Stimulated activated CD4-positive, alpha-beta T cell treated with anti-CD3 and anti-CD28 coated beads, Interleukin-1b, Interleukin-23, amount 100 ng/mL, for 4 hours (primary cell): Measurements from ENCODE around the gene FAR2.
"Not testable (repeated sequence)": the region's sequence is repeated elsewhere in the genome, so short reads cannot be mapped to it uniquely, and the experiment has no call there.

Experiments used
- DNase-seq, 2 donors: peaks; one replicate each; pipeline ENCODE4 v3.0.0-alpha.2; 2020; ENCODE audit warnings: low read depth in 2 of 2

FAR2 gene

DNA sequence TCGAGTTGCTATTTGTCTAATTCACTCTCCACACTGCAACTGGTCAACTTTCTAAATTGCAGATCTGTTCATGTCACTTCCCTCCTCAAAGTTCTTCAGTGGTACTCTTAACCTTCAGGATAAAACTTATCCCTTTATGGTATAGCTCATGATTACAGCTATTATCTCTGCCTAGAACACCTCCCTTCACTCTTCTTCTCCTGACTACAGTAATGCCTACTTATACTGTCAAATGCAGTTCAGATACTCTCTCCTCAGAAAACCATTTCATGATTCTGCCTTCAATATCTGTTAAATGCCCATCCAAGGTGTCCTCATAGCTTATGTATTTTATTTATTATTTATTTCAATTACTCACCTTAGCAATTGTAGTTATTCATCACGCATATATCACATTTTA is 85.5 kb downstream of the FAR2 start:
- no peak for DNase-seq

DNA sequence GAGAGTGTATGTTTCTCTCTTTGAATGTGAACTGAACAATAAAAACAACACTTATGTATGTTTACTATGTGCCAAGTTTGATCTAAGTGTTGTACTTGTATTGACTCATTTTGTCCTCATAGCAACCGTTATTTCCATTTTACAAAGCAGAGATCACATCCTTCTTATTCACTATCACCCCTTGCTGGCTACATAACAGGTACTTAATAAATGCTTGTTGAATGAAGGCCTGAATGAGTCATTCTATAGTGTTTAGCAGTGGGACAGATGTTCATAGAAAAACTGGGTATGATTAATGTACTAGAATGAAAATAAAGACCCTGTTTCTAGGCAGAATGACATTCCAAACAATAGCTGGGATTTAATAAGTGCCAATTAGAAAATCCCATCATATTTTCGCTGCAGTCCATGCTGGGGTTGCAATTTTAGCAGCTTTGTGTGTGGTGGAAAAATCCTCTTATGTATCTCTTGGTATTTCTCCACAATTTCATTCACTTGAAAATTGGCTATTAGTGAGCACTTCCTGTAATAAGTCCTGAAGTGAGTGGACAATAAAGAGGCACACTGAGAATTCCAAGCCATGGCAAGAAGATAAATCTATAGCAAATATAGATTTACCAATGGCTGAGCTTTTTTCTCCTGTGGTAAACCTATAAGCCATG is 86.0 kb downstream of the FAR2 start:
- DNase-seq = no peak

DNA sequence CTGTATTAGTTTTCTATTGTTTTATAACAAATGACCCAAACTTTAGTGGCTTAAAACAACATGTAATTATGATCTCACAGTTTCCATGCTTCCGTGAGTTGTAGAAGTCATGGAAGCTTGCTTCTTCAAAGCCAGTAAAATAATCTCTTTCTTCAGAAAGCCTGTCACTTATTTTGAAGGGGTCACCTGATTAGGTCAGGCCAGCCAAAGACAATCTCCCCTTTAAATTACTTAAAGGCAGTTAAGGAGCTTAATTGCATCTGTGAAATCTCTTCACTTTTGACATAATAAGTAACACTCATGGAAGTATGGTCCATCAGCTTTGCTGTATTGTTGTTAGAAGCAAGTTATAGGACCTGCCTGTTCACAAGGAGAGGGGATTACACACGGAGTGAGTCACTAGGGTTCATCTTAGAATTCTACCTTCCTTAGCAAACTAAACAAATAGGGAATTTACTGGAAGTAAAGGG is 89.8 kb downstream of the FAR2 start:
- no peak for DNase-seq

DNA sequence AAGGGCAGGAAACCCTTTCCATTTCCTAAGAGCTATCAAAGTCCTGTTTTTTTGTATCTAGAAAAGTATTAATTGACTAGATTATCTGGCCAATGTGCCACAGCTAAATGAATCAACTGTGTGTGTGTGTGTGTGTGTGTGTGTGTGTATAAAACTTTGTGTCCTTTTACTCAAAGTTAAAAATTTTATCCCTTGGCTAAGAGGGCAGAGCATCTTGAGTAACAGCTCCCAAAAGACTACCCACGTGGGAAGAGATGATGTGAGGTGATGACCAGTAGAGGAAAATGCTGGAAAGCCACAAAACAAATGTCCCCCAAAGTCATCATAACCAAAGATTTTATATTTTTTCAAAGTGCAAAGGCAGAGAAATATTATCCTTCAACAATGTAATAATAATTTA is 90.3 kb downstream of the FAR2 start:
- DNase-seq = no peak

DNA sequence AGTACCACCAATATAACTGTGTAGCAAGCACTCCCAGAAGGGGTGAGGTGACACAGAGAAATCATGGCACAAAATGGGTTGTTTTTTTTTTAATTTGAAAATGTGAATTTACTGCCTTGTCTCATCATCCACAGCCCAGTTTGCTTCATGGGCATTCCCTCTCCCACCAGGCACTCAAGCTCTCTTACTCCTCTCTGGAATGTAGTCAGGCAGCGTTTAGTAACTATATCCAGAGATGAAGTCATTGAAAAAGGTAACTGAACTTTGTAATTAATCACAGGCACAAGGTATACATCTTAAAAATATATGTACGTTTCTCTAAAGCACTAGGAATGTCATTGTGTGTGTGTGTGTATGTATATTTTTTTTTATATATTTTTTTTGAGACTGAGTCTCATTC is 91.4 kb downstream of the FAR2 start:
- no peak for DNase-seq

DNA sequence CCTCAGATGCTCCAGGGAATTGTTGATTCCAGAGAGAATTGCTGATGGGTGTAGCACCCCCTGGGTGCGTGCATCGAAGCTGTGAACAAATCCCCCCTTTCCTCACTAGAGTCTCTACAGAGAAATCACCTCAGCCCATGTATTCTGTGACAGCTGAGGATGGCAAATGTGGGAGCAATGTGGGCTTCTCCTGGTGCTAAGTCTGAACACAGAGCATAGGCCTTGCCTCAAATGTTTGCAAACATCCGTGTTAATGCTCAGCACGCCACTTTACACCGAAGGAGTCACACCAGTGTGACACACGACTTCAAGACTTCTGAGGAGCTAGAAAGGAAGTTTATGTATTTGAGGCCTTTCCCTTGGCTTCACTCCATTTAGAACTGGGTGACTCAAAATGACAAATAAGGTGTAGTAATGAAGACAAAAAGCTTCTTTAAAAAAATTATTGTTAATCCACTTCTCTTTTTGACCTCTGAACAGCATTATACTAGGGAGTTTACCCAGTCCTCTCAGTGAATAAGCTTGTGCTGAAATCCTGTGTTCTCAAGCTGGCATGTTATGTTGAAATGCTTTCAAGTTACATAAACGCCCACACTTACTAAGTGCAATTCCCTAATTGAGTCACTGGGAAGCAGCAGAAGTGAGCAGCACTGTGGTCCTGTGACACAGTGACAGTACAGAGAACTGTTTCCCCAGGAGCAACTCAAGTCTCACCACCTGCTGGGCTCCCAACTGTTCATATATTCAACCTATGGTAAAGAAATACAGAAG is 92.9 kb downstream of the FAR2 start:
- no peak for DNase-seq

DNA sequence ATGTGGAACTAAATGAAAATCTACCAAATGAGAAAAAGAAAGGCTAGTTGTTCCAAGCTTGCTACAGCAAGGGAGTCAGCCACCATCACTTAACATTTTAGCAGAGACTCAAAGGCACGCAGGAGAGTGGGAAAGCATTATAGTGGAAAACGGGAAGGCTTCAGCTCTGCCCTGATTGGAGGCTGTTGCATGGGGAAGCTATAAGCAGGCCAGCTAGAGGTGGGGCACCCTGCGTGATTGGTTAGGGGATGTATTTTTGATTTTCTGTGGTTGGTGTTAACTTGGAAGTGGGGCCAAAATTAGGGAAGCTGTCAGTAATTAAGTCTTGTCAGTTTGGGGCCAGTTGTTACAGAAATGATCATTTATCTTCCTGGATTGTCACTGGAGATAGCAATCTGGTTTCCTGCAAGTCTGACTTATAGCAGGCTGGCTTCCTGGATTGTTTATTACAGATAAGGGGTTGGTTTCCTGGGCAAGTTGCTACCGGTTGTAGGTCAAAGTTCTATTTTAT is 93.9 kb downstream of the FAR2 start:
- no peak for DNase-seq

DNA sequence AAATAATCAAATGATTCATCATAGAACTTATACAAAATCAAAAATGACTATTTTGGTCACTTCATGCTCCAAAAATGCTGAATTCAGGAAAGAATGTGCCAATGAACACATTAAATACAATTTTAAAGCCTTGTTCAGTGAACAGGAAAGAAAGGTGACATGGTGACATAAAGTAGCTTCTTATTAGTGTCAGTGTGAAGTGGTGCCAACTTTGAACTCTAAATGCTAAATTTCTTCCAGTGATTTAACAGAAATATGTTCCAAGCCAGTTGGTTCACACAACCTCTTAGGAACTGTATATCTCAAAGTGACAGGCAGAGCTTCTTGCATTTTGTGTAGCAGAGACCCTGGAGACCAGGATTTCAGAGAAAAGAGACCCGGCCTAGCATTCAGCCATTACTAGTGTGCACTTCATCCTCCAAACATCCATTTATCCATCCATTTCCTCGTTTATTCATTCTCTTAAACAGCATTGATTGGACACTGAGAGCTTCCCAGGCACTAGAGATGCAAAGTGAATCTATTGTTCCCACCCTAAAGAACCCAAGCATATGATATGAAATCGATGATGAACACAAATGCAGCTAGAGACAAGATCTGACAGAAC is 95.2 kb downstream of the FAR2 start:
- DNase-seq = no peak

DNA sequence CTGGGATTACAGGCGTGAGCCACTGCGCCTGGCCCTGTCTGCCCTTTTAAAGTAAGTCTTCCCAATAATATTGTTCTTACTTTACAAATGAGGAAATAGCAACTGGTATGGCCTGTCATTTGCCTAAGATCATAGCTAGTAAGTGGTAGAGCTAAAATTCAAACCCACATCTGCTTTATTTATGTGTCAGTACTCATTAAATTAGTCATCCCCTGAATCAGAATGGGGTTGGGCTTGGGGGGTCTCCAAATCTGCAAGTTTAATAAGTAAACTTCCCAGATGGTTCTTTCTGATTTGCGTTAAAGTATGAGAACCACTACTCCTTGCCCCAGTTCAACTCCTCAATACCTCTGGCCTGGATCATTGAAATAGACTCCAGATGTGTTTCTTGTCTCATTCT is 96.2 kb downstream of the FAR2 start:
- no peak for DNase-seq

DNA sequence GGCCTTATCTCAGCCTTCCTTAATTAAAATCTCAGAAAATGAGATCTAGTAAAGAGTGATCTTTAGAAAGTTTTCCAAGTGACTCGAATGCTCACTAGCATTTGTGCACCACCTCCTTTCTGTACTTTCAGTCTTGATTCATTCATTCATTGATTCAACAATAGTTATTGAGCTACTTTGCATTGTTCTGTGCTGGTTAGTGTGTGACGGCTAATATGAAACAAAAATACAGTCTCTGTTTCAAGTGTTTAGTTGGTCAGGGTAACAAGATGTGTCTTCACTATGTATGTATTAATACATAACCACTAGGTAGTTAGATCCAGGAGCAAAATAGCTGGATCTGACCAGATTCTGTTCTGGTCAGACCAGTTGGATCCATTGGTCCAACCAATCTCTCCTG is 100.9 kb downstream of the FAR2 start:
- DNase-seq = no peak

DNA sequence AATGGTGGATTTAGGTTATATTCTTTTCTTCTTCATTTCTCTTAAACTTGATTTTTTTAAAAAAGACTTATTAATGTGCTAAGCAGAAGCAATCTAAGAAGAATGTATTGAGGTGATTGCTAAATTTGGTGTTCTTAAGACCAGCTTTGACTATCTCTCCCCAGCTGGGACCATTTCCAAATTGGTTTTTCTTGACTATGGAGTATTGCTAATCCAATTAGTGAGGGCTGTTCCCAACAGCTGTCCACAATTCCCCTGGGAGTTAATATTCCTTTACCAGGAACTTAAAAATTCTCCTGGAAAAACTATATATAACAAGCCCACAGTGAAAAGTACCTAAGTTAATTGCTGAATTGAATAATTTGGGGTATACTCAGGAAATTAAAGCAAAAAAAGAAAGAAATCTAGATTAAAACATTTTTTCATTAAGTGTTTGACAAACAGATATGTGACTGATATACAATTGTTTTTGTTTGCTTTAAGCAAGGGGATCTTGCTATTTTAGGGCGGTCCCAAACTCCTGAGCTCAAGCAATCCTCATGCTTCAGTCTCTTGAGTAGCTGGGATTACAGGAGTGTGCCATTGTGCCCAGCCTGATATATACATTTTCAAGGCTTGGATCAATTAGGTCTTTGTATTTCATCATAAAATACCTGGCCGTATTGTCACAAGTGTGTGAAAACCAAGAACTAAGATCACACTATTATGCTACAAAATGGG is 105.0 kb downstream of the FAR2 start:
- DNase-seq = no peak

DNA sequence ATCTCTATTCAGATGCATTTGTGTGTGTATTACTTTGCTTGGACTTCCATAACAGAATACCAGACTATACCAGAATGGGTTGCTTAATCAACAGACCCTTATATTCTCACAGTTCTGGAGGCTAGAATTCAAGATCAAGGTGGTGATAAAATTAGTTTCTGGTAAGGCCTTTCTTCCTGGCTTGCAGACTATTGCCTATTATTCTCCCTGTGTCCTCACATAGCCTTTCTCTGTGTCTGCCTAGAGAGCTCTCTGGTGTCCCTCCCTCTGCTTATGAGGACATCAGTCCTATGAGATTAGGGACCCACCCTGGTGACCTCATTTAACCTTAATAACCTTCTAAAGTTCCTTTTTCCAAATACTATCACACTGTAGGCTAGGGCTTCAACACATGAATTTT is 106.0 kb downstream of the FAR2 start:
- no peak for DNase-seq

DNA sequence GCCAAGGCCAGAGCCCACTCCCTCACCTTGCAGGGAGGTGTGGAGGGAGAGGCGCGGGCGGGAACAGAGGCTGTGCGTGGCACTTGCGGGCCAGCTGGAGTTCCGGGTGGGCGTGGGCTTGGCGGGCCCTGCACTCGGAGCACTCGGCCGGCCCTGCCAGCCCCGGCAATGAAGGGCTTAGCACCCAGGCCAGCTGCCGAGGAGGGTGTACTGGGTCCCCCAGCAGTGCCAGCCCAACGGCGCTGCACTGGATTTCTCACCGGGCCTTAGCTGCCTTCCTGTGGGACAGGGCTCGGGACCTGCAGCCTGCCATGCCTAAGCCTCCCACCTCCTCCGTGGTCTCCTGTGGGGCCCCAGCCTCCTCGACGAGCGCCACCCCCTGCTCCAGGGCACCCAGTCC is 107.5 kb downstream of the FAR2 start:
- DNase-seq = no peak

DNA sequence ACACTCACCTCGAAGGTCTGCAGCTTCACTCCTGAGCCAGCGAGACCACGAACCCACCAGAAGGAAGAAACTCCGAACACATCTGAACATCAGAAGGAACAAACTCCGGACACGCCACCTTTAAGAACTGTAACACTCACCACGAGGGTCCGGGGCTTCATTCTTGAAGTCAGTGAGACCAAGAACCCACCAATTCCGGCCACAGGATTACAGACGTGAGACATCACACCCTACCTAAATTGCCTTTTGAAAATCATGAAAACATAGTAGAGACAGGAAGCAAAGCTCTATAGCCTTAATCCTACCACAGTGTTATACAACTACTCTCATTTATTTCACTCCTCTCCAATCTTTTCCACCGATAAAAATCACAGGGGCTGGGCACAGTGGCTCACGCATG is 108.6 kb downstream of the FAR2 start:
- DNase-seq = not testable (repeated sequence)

DNA sequence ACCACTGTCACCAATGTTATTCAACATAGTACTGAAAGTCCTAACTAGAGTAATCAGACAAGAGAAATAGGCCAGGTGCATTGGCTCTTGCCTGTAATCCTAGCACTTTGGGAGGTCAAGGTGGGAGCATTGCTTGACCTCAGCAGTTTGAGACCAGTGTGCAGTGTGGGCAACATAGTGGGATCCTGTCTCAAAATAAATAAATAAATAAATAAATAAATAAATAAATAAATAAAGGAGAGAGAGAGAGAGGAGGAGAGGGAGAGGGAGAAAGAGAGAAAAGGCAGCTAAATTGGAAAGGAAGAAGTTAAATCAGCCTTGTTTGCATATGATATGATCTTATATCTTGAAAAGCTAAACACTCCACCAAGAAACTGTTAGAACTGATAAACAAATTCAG is 115.3 kb downstream of the FAR2 start:
- no peak for DNase-seq

DNA sequence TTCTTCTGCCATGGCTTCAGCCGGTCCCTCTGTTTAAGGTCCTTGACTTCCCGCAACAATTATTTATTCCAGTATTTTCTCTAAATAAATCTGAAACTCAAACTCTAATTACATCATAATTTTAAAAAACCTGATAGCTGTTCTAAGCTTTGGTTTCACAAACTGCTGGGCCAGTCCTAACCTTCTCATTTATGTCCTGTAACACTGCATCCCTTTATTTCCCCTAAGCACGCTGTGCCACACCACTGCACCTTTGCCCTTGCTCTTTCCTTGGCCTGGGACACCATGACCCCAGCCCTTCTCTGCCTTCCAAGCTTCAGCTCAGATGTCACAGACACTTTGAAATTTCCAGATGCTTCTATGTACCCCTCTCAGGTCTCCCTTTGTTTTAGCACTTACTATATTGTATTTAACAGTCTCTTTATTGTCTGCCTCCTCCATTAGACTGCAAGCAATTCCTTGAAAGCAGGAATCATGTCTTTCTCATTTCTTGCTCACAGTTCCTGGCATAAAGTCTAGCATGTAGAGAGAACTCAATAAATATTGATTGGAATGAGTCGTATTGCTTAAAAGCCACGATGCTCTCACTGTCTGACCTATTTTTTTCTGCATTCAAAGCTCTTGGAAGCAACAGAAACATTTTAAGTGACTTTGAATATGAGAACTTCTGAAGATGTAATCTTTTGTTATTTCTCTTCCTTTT is 120.8 kb downstream of the FAR2 start:
- DNase-seq = no peak

DNA sequence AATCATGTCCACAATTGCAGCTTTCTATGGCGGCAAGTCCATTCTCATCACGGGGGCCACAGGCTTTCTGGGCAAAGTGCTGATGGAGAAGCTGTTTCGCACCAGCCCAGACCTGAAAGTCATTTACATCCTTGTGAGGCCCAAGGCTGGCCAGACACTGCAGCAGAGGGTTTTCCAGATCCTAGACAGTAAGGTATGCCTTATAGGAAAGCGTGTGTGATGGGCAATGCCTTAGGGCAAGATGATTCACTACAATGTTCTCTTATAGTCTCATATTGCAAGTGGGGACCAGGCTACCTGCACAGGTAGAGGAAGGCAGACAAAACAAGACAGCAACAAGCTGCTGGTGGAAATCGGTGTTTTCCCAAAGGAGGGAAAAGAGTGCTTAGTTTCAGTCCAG is 121.4 kb downstream of the FAR2 start:
- no peak for DNase-seq

DNA sequence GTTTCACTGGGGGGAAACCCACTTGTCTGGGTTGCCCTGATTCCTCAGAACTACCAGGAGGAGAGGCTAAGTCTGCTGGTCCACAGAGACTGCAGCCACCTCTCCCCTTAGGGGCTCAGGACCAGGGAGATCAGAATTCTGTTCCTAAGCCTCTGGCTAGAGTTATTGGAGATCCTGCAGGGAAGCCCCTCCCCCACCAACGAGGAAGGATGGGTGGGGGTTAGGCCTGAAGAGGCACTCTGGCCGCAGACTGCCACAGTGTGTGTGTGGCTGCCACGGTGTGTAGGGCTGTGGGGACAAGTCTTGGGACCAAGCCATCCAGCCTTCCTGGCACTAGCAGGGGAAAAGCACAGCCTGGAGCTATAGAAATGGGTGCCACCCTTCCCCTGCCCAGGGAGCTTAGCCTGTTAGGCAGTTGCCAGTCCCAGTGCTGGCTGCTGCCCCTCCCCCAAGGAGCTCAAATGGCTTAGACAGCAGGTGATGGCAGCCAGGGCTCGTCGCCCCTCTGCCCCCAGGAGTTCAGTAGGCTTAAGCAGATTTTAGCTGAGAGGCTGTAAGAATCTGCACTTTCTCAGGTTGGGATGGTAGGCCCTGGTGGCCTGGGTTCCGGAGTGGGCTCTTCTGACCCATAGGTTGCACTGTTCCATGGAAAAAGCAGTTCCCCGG is 124.2 kb downstream of the FAR2 start:
- no peak for DNase-seq

DNA sequence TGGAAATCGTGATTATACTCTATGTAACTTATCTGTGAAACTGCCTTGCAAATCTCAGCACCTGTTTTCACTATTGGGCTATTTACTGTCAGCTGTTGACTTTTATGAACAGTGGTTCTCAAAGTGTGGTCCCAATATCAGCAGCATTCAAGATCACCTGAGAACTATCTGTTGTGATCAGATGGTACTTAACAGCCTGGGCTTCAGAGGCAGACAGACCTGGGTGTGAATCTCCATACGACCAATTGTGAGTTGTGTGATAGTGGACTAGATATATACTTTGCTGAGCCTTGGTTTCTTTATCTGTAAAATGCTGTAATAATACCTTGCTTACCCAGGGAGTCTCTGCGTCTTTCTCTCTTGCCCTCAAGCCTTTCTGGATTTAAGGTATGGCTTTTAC is 126.8 kb downstream of the FAR2 start:
- no peak for DNase-seq

DNA sequence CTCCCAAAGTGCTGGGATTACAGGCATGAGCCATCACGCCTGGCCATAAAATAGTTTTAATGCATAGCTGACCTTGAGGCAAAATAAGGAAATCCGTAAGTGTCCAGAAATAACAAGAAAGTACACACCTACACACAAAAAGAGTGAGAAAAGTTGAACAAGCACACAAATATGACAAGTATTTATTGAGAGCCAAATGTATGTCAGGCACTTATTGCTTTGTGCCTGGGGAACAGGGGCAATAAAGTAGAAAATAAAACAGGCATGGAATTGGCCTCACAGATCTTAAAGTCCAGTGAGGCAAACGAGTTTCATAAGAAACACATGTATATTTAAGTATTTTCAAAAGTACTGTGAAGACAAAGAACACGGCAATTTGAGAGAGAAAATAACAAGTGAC is 128.2 kb downstream of the FAR2 start:
- no peak for DNase-seq
